Measurements from ENCODE around the gene MORC1. TPM values are rescaled to one million over a fixed set of nuclear protein-coding genes. Genes with fewer than 3 reads are reported as not detected.
A peak's percentile ranks its signal among the peaks of the same experiment; 100 is the strongest.

Gene MORC1
- polyA plus RNA-seq, 1 donor (not counting 4 experiments of a cell fraction or from before 2014, with no cell fraction given) = not detected

- H3K27me3 ChIP-seq (ENCODE audit: control insufficient read depth, extremely low read depth, insufficient read depth, low read length) = no peaks in the 10 kb centered on the region
- H2AFZ ChIP-seq (ENCODE audit: control insufficient read depth, low read length) = no peak overlapping the region
- FAIRE-seq (peak; percentile 72), DNase-seq (ENCODE audit: low read depth, low spot score) (peak; percentile 44)
- H3K4me1 ChIP-seq (ENCODE audit: control insufficient read depth, extremely low read depth, insufficient read depth, low read length) = peaks cover 12% of the 10 kb centered on the region
- no peak for TF ChIP-seq EZH2 (IDR thresholded peaks at IDR 0.05; ENCODE audit: low read length)
- TF ChIP-seq CTCF (optimal IDR thresholded peaks at IDR 0.05 in 1 of 3, IDR thresholded peaks at IDR 0.05 in 1 of 3, conservative IDR thresholded peaks at IDR 0.05 in 1 of 3; ENCODE audit: extremely low read depth in 1 of 3, insufficient read depth in 2 of 3, low read length in 3 of 3) = no peak
- no peaks in the 10 kb centered on the region for H3K79me2 ChIP-seq (ENCODE audit: control insufficient read depth, insufficient read depth, low read length)
- peak overlapping the region; percentile 22 for H3K4me2 ChIP-seq (ENCODE audit: control insufficient read depth, extremely low read depth, insufficient read depth, low read depth, low read length)
- dilution Hi-C loops (cut with MboI; ENCODE audit: extremely low pct_ligation_motif_present, low sequenced_read_pairs) = no loop called here
- H3K9me1 ChIP-seq (ENCODE audit: control insufficient read depth, extremely low read depth, insufficient read depth, low read length) = no peaks in the 10 kb centered on the region
- peak overlapping the region; percentile 47 for H3K27ac ChIP-seq (ENCODE audit: control insufficient read depth, insufficient read depth, low read length)
- no peaks in the 10 kb centered on the region for H3K36me3 ChIP-seq (ENCODE audit: control insufficient read depth in 2 of 2, extremely low read depth in 1 of 2, insufficient read depth in 2 of 2, low read length in 2 of 2)
- H3K9me3 ChIP-seq (ENCODE audit: control insufficient read depth, low read depth, low read length) = no peaks in the 10 kb centered on the region
- no peak overlapping the region for H3K4me3 ChIP-seq (ENCODE audit: control insufficient read depth in 2 of 3, extremely low read depth in 1 of 3, insufficient read depth in 2 of 3, low read depth in 1 of 3, low read length in 3 of 3)
- H4K20me1 ChIP-seq (ENCODE audit: control insufficient read depth, extremely low read depth, insufficient read depth, low read length) = no peaks in the 10 kb centered on the region
- H3K9ac ChIP-seq (ENCODE audit: control insufficient read depth, extremely low read depth, insufficient read depth, low read length) = no peak overlapping the region
Observed at GRCh38 chr3:108946292-108947285, 171.3 kb downstream of the MORC1 start.

GRCh38 chr3:108940568-108941263, 177.2 kb downstream of the MORC1 start:
- H3K9me3 ChIP-seq (ENCODE audit: control insufficient read depth, low read depth, low read length) = no peaks in the 10 kb centered on the region
- TF ChIP-seq EZH2 (IDR thresholded peaks at IDR 0.05; ENCODE audit: low read length) (no peak), CTCF (optimal IDR thresholded peaks at IDR 0.05 in 1 of 3, IDR thresholded peaks at IDR 0.05 in 1 of 3, conservative IDR thresholded peaks at IDR 0.05 in 1 of 3; ENCODE audit: extremely low read depth in 1 of 3, insufficient read depth in 2 of 3, low read length in 3 of 3) (no peak)
- H3K27ac ChIP-seq (ENCODE audit: control insufficient read depth, insufficient read depth, low read length) = no peak overlapping the region
- H3K36me3 ChIP-seq (ENCODE audit: control insufficient read depth in 2 of 2, extremely low read depth in 1 of 2, insufficient read depth in 2 of 2, low read length in 2 of 2) = no peaks in the 10 kb centered on the region
- H3K9me1 ChIP-seq (ENCODE audit: control insufficient read depth, extremely low read depth, insufficient read depth, low read length) = no peaks in the 10 kb centered on the region
- dilution Hi-C loops (cut with MboI; ENCODE audit: extremely low pct_ligation_motif_present, low sequenced_read_pairs) = no loop called here
- H2AFZ ChIP-seq (ENCODE audit: control insufficient read depth, low read length) = no peak overlapping the region
- H3K4me3 ChIP-seq (ENCODE audit: control insufficient read depth in 2 of 3, extremely low read depth in 1 of 3, insufficient read depth in 2 of 3, low read depth in 1 of 3, low read length in 3 of 3) = no peak overlapping the region
- no peak for DNase-seq (ENCODE audit: low read depth, low spot score)
- H3K9ac ChIP-seq (ENCODE audit: control insufficient read depth, extremely low read depth, insufficient read depth, low read length) = no peak overlapping the region
- peaks cover 5% of the 10 kb centered on the region for H3K4me1 ChIP-seq (ENCODE audit: control insufficient read depth, extremely low read depth, insufficient read depth, low read length)
- no peaks in the 10 kb centered on the region for H4K20me1 ChIP-seq (ENCODE audit: control insufficient read depth, extremely low read depth, insufficient read depth, low read length)
- H3K79me2 ChIP-seq (ENCODE audit: control insufficient read depth, insufficient read depth, low read length) = no peaks in the 10 kb centered on the region
- no peak overlapping the region for H3K4me2 ChIP-seq (ENCODE audit: control insufficient read depth, extremely low read depth, insufficient read depth, low read depth, low read length)
- FAIRE-seq = no peak
- H3K27me3 ChIP-seq (ENCODE audit: control insufficient read depth, extremely low read depth, insufficient read depth, low read length) = no peaks in the 10 kb centered on the region
